Activated B cell treated with CpG ODN at 0.5 μM for 24 hours (primary cell): ENCODE data around the gene ELOVL5. TPM values are rescaled to one million over a fixed set of nuclear protein-coding genes. Genes with fewer than 3 reads are reported as not detected.

Source experiments
- ATAC-seq: fragments of 200-7000 bp; cut with Tn5 transposase; one replicate; pipeline ENCODE4 v1.10.0; 2021; ENCODE audit warnings: low read depth, mild to moderate bottlenecking, moderate library complexity
- CTCF ChIA-PET: fragments of 350-600 bp; sonication (Branson Sonifier 250); formaldehyde crosslinking; loops from one replicate; lab custom pipeline; 2021; ENCODE audit warnings: antibody characterized with exemption; lab: Charles Lee
- POLR2A ChIA-PET: fragments of 350-600 bp; sonication (Branson Sonifier 250); formaldehyde crosslinking; loops from one replicate; lab custom pipeline; 2021; ENCODE audit warnings: antibody characterized with exemption; lab: Charles Lee
- DNase-seq: peaks from one replicate; pipeline ENCODE4 v3.0.0; 2022
- H3K27ac Mint-ChIP-seq: one replicate; pipeline ENCODE4 v1.8.0; 2020; ENCODE audit warnings: mixed read lengths
- H3K27me3 Mint-ChIP-seq: one replicate; pipeline ENCODE4 v1.8.0; 2021; ENCODE audit warnings: mixed read lengths
- H3K36me3 Mint-ChIP-seq: one replicate; pipeline ENCODE4 v1.8.0; 2021; ENCODE audit warnings: low read depth, mixed read lengths
- H3K4me1 Mint-ChIP-seq: one replicate; pipeline ENCODE4 v1.8.0; 2021; ENCODE audit warnings: mixed read lengths
- H3K4me3 Mint-ChIP-seq: one replicate; pipeline ENCODE4 v1.8.0; 2020; ENCODE audit warnings: mild to moderate bottlenecking, mixed read lengths
- H3K9me3 Mint-ChIP-seq: one replicate; pipeline ENCODE4 v1.8.0; 2020; ENCODE audit warnings: mixed read lengths
- CTCF ChIP-seq: fragments of 200-600 bp; IDR thresholded peaks from one replicate; pipeline ENCODE4 v1.8.0; 2022; ENCODE audit warnings: antibody characterized with exemption, mild to moderate bottlenecking
- intact Hi-C: fragments of 100-400 bp; cut with micrococcal nuclease; formaldehyde crosslinking; loops from one replicate; pipeline ENCODE4 v1.15.1; 2024
- total RNA-seq: library from RNA; stranded (reverse); gene quantifications from 2 replicates; pipeline ENCODE4 v1.2.3, GENCODE V29; 2022

The ELOVL5 gene
- total RNA-seq, 1 donor from 2014 or later: 127 TPM

- Mint-ChIP-seq H3K9me3 (no peaks in the 10 kb centered on the region), H3K4me3 (no peak overlapping the region), H3K27ac (peak overlapping the region; percentile 80), H3K27me3 (no peaks in the 10 kb centered on the region), H3K36me3 (peaks cover 64% of the 10 kb centered on the region), H3K4me1 (peaks cover 86% of the 10 kb centered on the region)
- intact Hi-C loops: no loop called here
- ChIA-PET POLR2A (interaction anchor here (0.7 to 1.8 kb wide), 3 partner anchors 9 to 129 kb away, joined by 3 to 6 read pairs (median 3); no protein-coding TSS in a partner anchor), CTCF (interaction anchor here (1.1 to 1.5 kb wide), 2 partner anchors 13 to 110 kb away, joined by 3 to 4 read pairs; no protein-coding TSS in a partner anchor)
- no peak for TF ChIP-seq CTCF
- no peak for DNase-seq
- no peak for ATAC-seq
Measured at GRCh38 chr6:53282234-53282633, 66.5 kb downstream of the ELOVL5 start.

- DNase-seq (no peak), ATAC-seq (no peak)
- intact Hi-C loops: no loop called here
- Mint-ChIP-seq H3K9me3 (no peaks in the 10 kb centered on the region), H3K27ac (peak overlapping the region; percentile 80), H3K36me3 (peaks cover 66% of the 10 kb centered on the region), H3K27me3 (no peaks in the 10 kb centered on the region), H3K4me3 (peak overlapping the region; percentile 57), H3K4me1 (peaks cover 86% of the 10 kb centered on the region)
- ChIA-PET POLR2A (interaction anchor here (0.7 to 2.0 kb wide), 4 partner anchors 9 to 130 kb away, joined by 3 to 6 read pairs (median 4); no protein-coding TSS in a partner anchor), CTCF (interaction anchor here (0.9 to 2.1 kb wide), 2 partner anchors 12 to 202 kb away, joined by 4 to 6 read pairs; no protein-coding TSS in a partner anchor)
- no peak for TF ChIP-seq CTCF
Measured at GRCh38 chr6:53281518-53282215, 67.1 kb downstream of the ELOVL5 start.

GRCh38 chr6:53280207-53280606 lies 68.5 kb downstream of the ELOVL5 start:
- ATAC-seq (peak; percentile 53), DNase-seq (no peak)
- H3K9me3 Mint-ChIP-seq: no peaks in the 10 kb centered on the region
- POLR2A ChIA-PET: interaction anchor here (0.6 to 2.0 kb wide), 5 partner anchors 29 to 106 kb away, joined by 3 to 8 read pairs (median 5); no protein-coding TSS in a partner anchor
- CTCF ChIA-PET: interaction anchor here (1.3 to 2.1 kb wide), 2 partner anchors 11 to 204 kb away, joined by 3 to 6 read pairs; no protein-coding TSS in a partner anchor
- intact Hi-C loops: loop anchor here (1.0 kb wide), 1 partner anchor 35 kb away; no protein-coding TSS in a partner anchor
- no peak overlapping the region for H3K4me3 Mint-ChIP-seq
- no peak for TF ChIP-seq CTCF
- H3K4me1 Mint-ChIP-seq: peaks cover 79% of the 10 kb centered on the region
- H3K27ac Mint-ChIP-seq: peak overlapping the region; percentile 80
- peaks cover 71% of the 10 kb centered on the region for H3K36me3 Mint-ChIP-seq
- no peaks in the 10 kb centered on the region for H3K27me3 Mint-ChIP-seq

GRCh38 chr6:53279293-53279692 lies 69.5 kb downstream of the ELOVL5 start:
- POLR2A ChIA-PET: interaction anchor here (1.1 kb wide), 1 partner anchor 30 kb away, joined by 3 read pairs; no protein-coding TSS in a partner anchor
- H3K27ac Mint-ChIP-seq: peak overlapping the region; percentile 80

More at GRCh38 chr6:53279293-53279692, 69.5 kb downstream of the ELOVL5 start:
- TF ChIP-seq CTCF: no peak
- DNase-seq (no peak), ATAC-seq (no peak)
- intact Hi-C loops: no loop called here
- no peak overlapping the region for H3K4me3 Mint-ChIP-seq
- H3K4me1 Mint-ChIP-seq: peaks cover 78% of the 10 kb centered on the region
- CTCF ChIA-PET: interaction anchor here (0.8 to 1.2 kb wide), 4 partner anchors 9 to 106 kb away, joined by 3 to 4 read pairs (median 3); no protein-coding TSS in a partner anchor
- no peaks in the 10 kb centered on the region for H3K27me3 Mint-ChIP-seq
- H3K36me3 Mint-ChIP-seq: peaks cover 74% of the 10 kb centered on the region
- no peaks in the 10 kb centered on the region for H3K9me3 Mint-ChIP-seq
